NK-92 (cell line): ENCODE measurements around the gene COQ10A.
"Not testable (repeated sequence)": the region's sequence is repeated elsewhere in the genome, so short reads cannot be mapped to it uniquely, and the experiment has no call there.

Experiments used
- DNase-seq: peaks from one replicate; lab custom pipeline; 2025; ENCODE audit not compliant: unreplicated experiment; lab: John Stamatoyannopoulos, UW

COQ10A gene

DNA sequence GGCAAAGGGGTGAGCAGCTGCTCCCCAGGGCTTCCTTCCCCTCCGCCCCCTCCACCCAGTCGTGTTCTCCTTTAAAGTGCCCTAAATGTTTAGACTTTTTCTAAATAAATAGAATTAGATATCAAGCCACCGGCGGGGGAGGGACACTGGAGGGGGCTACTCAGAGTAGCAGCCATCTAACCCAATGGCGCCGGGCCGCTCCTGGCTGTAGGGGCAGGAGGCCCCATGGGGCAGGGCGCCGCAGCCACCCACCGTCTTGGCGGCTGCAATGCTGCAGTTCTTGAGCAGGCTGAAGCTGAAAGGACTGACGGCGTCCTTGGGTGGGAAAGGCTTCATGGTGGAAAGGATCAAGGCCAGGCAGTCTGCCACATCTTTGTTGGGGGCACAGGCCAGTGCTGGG lies 23.8 kb upstream of the COQ10A start:
- no peak for DNase-seq

DNA sequence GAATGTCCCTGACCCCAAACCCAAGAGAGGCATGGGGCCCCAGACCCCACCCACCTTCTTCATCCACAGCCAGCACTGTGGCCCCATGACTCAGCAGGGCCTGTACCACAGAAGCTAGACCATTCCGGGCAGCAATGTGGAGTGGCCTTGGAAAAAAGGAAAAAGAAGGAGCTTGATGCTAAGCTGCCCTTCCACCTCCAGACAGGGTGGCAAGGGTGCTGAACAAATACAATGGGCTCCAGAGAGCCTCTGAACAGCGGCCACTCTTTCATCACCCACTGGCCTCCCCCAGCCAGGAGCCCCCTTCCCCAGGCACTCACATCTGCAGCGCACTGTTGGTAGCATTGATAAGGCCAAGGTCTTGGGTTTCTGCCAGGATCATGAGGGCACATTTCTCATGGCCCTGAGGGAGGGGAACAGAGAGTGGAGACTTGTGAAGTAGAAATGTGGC lies 23.0 kb upstream of the COQ10A start:
- no peak for DNase-seq

DNA sequence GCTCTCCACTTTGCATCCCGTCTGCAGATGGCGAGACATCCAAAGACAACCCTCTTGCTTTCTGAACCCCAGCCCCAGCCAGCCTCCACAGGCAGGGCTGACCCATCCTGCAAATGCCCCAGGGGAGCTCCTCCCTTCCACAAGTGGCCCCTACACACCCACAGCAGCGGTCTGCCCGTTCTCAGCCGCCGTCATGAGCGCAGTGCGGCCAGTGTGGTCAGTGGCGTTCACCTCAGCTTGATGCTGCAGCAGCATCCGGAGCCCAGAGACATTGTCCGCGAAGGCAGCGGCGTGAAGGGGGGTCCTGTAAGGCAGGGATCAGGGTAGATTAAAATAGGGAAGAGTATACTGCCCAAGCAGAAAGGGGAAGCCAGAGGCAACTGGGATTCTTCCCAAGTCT lies 22.2 kb upstream of the COQ10A start:
- no peak for DNase-seq

DNA sequence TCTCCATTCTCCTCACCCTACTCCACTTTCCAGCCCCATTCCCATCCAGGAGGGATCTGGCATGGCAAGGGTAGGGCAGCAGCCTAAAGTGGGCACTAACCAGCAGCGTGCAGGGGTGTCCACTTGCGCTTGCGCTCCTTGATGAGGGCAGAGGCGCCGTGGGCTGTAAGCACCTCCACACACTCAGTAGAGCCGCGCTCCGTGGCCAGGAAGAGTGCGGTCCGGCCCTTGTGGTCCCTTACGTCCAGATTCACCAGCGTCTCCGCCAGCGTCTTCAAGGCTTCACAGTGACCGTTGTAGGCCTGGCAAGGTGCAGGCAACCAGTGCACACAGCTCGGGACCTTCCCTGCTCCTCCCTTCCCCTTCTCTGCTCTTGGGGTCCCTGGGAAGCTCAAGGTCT lies 18.8 kb upstream of the COQ10A start:
- DNase-seq: no peak

DNA sequence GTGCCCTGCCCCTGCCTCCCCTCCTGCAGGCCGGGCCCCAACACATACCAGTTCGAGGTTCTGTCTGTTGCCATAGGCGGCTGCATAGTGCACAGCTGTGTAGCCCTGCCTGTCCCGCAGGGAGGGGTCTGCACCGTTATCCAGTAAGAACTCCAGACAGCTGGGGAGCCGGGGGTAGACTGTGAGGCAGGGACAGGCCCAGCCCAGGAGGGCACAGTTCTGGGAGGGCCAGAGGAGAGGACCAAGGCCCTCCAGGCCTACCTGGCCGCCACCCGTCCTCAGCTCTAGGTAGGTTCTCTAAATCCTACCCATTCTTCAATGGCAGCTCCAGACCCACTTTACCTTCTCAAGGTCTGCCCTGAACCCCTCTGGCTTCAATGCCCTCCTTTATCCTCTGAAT lies 18.0 kb upstream of the COQ10A start:
- no peak for DNase-seq

DNA sequence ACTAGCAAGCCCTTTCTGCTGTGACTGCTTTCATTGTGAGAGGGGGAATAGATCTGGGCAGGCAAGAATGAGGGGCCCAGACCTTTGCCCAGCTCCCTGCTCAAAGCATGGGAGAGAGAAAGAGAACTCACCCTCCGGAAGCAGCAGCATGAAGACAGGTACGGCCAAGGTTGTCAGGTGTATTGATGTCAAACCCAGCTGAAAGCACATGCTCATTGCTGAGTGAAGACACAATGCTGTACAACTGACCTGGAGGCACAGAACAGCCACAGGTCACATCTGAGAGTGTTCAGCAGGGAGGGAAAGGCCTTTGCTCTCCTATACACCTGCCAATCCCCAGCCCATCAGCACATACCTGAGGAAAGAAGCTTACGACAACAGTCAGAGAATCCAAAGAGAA lies 14.1 kb upstream of the COQ10A start:
- no peak for DNase-seq

DNA sequence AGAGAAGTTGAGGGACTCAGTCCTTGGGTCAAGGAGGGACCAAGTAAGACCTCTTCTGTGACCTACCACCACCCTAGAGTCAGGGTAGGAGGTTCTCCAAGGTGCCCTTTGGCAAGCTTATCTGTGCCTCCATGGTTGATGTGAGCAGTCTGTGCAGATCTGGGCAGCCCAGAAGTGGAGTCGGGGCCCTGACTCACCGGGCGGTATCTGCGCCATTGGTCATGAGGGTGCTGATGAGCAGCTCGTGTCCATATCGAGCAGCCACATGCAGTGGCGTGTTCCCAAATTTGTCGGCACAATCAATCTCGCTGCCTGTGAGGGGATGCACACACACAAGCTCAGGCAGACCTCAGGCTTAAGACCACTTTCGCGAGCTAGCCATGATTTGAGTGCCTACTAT lies 13.7 kb upstream of the COQ10A start:
- DNase-seq: no peak

DNA sequence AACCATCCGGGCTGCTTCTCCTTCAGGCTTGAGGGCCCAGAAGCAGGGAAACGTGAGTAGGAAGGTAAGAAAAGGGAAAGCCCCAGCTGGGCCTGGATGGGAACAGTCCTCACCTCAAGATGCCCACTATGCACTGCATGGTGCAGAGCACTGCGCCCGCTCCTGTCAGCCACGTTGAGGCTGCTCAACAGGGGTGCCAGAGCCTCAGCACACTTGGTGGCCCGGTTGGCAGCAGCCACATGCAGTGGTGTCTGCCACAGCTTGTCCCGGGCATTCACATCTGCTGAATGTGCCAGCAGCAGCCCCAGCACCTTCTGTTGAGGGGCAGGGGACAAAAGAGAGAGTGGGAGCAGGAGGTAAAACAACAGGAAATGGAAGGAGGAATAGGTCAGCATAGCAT lies 11.1 kb upstream of the COQ10A start:
- DNase-seq: no peak

DNA sequence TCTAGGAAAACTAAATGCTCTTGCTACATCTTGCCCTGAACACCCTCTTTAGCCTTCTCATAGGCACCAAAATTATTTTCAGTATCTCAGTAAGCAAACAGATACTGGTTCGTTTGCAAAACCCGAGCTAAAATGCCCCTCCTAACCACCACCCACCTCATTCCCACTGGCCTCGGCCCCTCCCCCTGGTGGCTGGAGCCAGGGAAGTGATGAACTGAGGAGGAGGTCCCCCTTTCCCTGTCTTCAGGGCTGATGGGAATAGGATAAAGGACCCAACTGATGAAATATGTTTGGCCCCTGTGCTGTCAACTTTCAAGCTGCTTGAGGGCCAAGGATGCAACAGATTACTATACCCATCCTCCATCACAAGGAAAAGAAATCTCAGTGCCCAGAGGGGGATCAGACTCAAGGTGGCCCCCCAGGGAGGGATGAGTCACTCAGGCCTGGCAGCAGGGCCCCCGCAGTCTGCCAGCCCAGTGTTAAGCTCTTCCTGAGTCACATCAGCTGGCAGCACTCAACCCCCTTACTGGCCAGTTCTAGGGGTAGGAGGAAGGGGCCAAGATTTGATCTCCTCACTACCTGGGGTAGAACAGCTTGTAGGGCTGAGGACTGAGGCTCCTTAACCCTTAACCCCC lies 10.3 kb upstream of the COQ10A start:
- DNase-seq: no peak

DNA sequence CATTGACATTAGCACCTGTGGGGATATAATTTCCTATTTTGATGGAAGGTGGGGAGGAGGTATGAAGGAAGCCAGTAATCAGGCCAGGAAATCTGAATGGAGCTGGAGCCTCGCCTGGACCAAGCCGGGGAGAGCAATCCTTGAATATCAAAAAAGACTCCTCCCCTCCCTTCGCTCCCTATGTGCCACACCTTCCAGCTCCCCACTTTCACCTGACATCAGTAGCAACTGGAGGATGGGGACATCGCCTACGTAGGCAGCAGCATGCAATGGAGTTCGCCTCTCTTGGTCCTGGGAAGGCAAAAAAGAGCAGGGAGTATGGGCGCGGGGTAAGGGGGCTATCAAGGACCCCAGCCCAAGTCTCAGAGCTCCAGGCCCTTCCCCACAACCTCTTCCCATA lies 9.7 kb upstream of the COQ10A start:
- DNase-seq: no peak

DNA sequence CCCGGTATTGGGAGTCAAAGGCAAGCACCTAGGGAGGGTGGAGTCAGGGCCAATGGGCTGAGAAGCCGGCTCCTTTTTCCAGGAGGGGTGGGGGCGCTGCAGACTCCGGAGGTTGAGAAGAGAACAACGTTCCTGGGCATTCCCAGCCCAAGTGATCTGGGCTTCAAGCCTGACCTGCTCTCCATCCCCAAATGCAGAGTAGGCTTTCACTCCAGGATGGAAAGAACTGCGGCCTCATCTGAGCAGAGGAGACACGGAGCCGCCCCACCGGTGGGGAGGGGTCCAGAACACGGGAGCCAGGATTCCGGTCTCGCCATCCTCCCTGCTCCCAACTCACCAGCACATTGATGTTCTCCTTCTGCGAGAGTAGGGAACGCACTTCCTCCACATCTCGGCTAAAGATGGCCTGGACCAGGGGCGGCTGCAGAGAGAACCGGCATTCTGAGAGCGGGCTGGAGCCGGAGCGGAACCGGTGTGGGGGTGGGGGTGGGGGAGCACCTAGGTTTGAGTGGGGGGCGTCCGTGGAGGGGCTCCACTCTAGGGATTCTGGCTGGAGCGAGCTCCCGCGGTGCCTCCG lies 9.2 kb upstream of the COQ10A start:
- DNase-seq: no peak

DNA sequence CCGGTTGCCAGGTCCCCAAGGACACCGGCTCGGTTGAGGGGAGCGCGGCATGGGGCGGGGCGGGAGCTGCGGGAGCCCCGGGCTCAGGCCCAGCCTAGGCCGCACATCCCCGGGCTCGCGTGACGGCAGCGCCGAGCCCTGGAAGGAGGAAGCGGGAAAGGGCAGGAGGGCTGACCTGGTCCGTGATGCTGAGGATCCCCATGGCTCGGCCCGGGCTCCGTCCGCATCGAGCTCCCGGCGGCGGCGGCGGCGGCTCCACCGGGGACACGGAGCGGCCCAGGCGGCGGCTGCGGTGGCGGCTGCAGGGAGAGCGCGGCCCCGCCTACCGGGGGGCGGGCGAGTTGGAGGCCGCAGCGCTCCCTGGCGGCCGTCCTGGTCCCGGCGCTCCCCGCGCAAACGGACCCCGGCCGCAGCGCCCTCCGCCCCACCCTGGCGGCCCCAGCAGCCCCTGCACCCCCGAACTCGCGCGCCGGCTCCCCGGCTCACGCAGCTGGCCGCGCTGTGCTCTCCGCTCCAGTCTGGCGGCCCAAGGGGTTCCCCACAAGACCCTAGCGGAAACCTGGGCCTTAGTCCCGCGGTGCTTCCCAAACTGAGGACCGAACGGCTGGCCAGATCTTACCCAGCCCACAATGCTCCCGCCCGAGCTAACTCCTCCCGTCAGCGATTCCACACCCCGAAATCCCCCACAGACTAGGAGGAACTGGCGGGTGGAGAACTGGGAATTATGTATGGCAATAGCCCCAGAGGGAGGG lies 8.5 kb upstream of the COQ10A start, which contains the start of gene ANKRD52:
ANKRD52 (minus strand) TSS at position 317 of the 752 bp plus-strand sequence; CDS start at position 202, 115 bp downstream.
- no peak for DNase-seq

DNA sequence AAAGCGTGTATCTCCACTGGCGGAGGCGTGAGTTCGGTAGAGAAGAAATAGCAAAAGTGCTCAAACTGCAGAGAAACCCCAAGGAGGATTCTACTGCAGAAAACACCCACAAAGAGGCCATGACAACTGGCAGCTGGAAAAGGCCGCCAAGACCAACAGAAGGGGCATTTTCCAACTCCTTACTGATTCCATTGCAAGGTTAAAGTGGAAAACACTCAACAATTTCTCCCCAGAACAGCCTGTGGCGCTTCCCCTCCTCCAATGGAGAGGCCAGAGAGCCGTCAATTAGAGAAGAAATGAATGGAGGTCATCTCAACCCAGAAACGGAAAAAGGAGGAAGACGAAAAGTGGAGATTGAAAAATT lies 7.9 kb upstream of the COQ10A start:
- DNase-seq: no peak

DNA sequence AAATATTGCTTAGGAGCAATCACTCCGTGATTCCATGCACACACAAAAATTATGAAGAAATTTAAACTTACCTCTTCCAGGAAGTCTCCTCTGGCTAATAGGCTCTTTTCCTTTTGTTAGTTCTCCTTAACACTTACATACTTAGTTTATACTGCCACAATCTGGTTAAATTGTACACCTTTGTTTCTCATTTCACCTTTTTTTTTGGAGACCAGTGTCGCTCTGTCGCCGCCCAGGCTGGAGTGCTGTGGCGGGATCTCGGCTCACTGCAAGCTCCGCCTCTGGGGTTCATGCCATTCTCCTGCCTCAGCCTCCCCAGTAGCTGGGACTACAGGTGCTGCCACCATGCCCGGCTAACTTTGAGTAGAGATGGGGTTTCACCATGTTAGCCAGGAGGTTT lies 6.4 kb upstream of the COQ10A start:
- no peak for DNase-seq

DNA sequence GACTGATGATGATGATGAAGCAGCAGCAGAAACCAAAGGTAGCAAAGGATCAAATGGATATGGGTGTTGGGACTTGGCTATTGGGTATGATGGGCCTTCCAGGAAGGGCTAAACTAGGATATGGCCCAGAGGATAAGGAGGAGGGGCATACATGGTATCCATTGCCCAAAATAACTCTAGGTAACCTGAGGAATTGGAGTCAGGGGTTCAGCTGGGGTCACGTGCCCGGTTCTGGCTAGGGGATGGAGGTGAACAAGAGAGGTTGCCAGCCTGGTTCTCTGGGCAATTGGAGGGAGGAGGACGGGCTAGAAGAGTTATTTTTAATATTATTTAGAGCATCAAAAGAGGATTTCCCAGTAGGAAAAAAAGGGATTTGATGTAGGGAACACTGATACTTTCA lies 5.8 kb upstream of the COQ10A start:
- no peak for DNase-seq

DNA sequence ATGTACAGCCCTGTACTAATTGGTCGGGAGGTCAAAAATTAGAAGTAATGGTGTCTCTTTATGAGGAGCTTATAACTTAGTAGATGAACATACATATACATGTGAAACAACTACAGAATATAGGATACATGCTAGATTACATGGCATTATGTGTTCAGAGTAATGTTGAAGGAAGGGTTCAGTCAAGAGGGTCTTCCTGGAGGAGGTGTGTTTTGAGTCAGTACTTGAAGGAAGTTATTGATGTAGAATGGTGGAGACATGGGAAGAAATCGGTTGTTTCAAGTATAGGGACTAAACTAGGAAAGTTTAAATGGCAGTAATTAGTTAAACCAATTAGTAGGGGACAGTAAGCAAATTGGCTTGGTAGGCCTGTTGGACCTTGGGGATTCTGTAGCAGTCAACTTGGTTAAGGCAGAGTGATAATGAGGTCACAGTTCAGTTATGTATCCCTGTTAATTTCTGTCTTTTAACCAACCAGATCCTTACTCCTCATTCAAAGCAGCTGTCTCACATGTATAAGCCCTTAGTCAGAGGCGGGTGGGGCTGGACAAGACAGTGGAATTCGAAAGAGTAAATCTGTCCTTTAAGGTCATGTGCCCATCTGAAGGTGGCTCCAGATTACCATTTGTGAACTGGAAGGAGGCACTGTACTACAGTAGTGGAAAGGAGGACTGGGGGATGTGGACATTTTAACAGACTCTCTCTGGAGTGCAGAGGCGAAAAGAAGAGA lies 5.1 kb upstream of the COQ10A start:
- DNase-seq: no peak

DNA sequence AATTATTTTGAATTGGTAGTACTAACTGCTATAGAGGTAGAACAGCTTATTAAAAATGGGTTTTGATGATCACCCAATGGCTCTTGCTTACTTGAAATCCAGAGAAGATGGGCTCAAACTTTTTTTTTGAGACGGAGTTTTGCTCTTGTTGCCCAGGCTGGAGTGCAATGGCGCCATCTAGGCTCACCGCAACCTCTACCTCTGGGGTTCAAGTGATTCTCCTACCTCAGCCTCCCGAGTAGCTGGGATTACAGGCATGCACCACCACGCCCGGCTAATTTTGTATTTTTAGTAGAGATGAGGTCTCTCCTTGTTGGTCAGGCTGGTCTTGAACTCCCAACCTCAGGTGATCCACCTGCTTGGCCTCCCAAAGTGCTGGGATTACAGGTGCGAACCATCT lies 3.8 kb upstream of the COQ10A start:
- DNase-seq: not testable (repeated sequence)

DNA sequence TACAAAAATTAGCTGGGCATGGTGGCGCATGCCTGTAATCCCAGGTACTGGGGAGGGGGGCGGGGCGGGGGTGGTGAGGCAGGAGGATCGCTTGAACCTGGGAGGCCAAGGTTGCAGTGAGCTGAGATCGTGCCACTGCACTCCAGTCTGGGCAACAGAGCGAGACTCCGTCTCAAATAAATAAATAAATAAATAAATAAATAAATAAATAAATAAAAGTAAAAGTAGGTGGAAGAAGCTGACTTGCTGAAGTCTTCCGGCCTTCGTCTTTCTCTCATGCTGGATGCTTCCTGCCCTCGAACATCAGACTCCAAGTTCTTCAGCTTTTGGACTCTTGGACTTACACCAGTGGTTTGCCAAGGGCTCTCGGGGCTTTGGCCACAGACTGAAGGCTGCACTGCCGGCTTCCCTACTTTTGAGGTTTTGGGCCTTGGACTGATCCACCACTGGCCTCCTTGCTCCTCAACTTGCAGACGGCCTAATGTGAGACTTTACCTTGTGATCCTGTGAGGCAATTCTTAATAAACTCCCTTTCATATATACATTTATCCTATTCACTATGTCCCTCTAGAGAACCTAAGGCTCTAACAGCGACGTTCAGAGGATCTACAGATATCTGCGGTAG lies 562 bp upstream of the COQ10A start:
- not testable (repeated sequence) for DNase-seq

DNA sequence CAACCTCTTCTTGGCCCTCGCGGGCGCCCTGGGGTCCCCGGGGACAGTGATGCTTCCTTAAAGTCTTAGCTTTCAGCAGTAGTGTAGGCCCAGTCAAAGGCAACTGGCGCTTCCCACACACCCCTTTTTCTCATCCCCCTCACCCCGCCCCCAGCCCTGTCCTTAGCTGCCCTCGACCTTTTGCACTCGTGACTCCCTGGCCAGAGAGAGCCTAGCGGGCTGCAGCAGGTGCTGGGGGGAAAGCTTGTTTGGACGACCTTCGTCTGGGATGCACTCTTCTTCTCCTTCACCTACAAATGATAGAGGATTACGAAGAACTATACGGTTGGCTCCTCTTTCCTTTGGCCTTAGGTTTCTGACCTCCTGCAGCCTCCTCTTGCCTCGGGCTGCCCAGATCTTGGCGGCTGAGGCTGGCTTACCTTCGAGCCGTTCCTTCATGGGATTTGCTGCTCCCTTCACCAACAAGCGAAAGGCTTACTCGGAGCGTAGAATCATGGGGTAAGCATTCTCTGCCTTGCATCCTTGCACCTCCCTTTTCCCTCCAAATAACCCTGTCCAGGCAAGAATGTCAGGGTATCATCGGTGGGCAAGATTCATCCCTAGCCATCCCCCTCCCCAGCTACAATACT lies 815 bp downstream of the COQ10A start:
- DNase-seq: no peak

DNA sequence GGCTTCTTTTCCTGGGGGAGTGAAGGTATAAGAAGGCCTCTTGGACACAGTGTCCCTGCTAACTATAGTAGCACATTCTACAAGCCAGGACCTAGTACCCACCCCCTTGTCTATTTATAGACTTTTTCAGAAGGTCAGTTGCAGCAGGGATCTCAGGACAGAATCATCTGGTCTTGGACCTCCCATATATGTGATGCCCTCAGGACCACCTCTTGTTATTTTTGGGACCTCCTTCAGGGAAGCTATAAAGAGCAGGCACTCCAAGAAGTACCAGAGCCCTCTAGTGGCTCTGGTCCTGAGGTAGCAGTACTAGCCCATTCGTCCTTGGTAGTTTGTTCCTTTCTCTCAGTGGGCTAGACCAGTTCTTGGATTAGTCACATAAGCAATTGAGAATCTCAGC lies 4.3 kb downstream of the COQ10A start:
- DNase-seq: no peak

DNA sequence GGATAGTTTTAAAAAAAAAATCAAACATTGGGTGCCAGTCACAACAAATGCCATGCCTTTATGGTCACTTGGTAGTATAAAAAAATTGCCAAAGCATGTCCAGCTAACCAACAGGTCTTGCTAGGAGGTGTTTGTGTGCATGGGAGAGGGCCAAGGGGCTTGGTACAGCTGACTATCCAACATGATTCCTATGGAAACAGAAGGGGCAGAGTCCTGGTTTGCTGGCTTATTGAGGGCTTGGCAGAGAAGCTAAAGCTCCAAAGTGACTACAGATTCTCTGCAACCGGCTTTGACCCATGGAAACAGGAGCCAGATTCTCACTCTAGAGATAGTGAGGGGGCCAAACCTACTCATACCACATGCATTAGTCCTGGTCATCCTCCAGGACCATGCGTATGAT lies 5.7 kb downstream of the COQ10A start:
- not testable (repeated sequence) for DNase-seq
